H1 (cell line): ENCODE results near the gene TDP2.

Experiments
- CBX5 ChIP-seq: fragments of 300-800, 300-1000 bp; sonication (generic); IDR thresholded peaks from 2 replicates; pipeline ENCODE4 v1.7.1; 2016; ENCODE audit warnings: antibody characterized with exemption, low read length, low read depth
- CHD1 ChIP-seq: IDR thresholded peaks from 2 replicates; pipeline ENCODE4 v1.6.1; 2012; ENCODE audit warnings: low read depth, low read length, improper control_type of control experiment
- EP300 ChIP-seq, 2 experiments: IDR thresholded peaks; 1 replicate in 1 of 2; 2 replicates in 1 of 2; pipeline ENCODE4 v1.6.1; 2011 to 2012; ENCODE audit warnings: low read depth in 2 of 2, low read length in 2 of 2, mild to moderate bottlenecking in 2 of 2, borderline replicate concordance in 1 of 2, inconsistent platforms in 1 of 2, moderate library complexity in 1 of 2
- HDAC6 ChIP-seq: IDR thresholded peaks from one replicate; pipeline ENCODE4 v1.7.1; 2012; ENCODE audit warnings: low read depth, mild to moderate bottlenecking, inconsistent platforms, low read length, moderate library complexity
- SUZ12 ChIP-seq: fragments of 200-600 bp; sonication (generic); IDR thresholded peaks from 2 replicates; pipeline ENCODE4 v1.6.1; 2012; ENCODE audit warnings: mild to moderate bottlenecking, inconsistent platforms, low read length, moderate library complexity, mixed read lengths
- TF ChIP-seq, protein P1 (sequence below), 3 experiments: IDR thresholded peaks; 1 replicate in 2 of 3; 2 replicates in 1 of 3; pipeline versions ENCODE4 v1.5.1 to v1.6.1; 2011; ENCODE audit warnings: low read length in 3 of 3, mild to moderate bottlenecking in 3 of 3, inconsistent platforms in 2 of 3, low read depth in 1 of 3, moderate library complexity in 1 of 3; ENCODE audit not compliant: insufficient read depth in 1 of 3; ENCODE audit errors: control extremely low read depth in 1 of 3

DNA sequence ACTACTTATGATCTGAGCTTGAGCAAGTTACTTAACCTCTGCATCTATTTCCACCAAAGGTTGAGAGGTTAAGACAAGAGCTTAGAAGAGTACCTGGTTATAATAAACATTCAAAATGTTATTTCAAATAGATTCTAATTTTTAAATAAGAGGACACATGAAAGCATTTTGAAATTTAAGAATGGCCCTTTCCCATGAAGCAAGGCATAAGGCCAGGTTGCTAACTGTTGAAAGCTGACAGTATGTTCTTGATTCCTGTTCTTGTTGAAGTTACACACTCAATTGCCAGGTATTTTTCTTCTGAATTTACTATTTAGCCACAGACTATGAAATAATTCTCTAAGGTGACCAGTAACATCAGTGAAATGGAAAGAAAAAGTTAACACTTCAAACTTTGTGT lies 37.8 kb upstream of the TDP2 start:
- no peak for TF ChIP-seq HDAC6
- no peak for TF ChIP-seq SUZ12
- no peak for TF ChIP-seq CBX5
- TF ChIP-seq, protein P1, sequence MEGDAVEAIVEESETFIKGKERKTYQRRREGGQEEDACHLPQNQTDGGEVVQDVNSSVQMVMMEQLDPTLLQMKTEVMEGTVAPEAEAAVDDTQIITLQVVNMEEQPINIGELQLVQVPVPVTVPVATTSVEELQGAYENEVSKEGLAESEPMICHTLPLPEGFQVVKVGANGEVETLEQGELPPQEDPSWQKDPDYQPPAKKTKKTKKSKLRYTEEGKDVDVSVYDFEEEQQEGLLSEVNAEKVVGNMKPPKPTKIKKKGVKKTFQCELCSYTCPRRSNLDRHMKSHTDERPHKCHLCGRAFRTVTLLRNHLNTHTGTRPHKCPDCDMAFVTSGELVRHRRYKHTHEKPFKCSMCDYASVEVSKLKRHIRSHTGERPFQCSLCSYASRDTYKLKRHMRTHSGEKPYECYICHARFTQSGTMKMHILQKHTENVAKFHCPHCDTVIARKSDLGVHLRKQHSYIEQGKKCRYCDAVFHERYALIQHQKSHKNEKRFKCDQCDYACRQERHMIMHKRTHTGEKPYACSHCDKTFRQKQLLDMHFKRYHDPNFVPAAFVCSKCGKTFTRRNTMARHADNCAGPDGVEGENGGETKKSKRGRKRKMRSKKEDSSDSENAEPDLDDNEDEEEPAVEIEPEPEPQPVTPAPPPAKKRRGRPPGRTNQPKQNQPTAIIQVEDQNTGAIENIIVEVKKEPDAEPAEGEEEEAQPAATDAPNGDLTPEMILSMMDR (IDR thresholded peaks at IDR 0.05; ENCODE audit: control extremely low read depth in 1 of 3, insufficient read depth in 1 of 3, low read depth in 1 of 3, low read length in 3 of 3): no peak
- TF ChIP-seq CHD1: no peak
- TF ChIP-seq EP300 (IDR thresholded peaks at IDR 0.05; ENCODE audit: borderline replicate concordance in 1 of 2, low read depth in 2 of 2, low read length in 2 of 2): no peak
